SK-N-SH (cell line): Measurements from ENCODE around the gene RPE65.

ENCODE experiments used
- CTCF ChIP-seq: fragments of 200-600 bp; sonication (generic); IDR thresholded peaks from 2 replicates; pipeline ENCODE4 v1.6.1; 2017; ENCODE audit warnings: antibody characterized with exemption, mild to moderate bottlenecking, moderate library complexity
- JUND ChIP-seq: IDR thresholded peaks from 2 replicates; pipeline ENCODE4 v1.4.0; 2012
- MAX ChIP-seq: IDR thresholded peaks from 2 replicates; pipeline ENCODE4 v1.4.0; 2012; ENCODE audit warnings: low read depth
- RAD21 ChIP-seq: IDR thresholded peaks from 2 replicates; pipeline ENCODE4 v1.6.1; 2012; ENCODE audit warnings: mild to moderate bottlenecking, low read length
- TF ChIP-seq, protein P1 (sequence below): IDR thresholded peaks from 2 replicates; pipeline ENCODE4 v1.4.0; 2012; ENCODE audit warnings: low read depth, borderline replicate concordance

DNA sequence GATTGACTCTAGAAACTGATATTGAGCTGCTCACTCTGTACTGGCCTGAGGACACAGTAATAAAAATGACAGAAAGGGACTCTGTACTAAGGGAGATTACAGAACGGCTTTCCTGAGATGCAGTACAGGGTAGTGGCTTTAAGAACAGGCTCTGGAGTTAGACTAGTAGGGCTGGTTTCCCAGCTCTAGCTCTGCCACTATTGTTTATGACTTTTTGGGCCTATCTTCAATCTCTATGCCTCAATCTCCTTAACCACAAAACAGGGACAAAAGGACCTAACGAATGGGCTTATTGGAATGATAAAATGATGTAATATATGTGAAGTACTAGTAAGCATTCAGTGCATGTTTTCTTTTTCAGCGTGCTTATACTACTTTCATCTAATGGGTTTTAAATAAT is 45.8 kb upstream of the RPE65 start:
- no peak for TF ChIP-seq RAD21
- no peak for TF ChIP-seq JUND
- TF ChIP-seq CTCF, result no peak
- no peak for TF ChIP-seq MAX
- TF ChIP-seq, protein P1, sequence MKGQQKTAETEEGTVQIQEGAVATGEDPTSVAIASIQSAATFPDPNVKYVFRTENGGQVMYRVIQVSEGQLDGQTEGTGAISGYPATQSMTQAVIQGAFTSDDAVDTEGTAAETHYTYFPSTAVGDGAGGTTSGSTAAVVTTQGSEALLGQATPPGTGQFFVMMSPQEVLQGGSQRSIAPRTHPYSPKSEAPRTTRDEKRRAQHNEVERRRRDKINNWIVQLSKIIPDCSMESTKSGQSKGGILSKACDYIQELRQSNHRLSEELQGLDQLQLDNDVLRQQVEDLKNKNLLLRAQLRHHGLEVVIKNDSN, result no peak
